Ovary (tissue), 3 donors: ENCODE results near the gene THSD4.

Source experiments
- CTCF ChIP-seq, 3 donors: fragments of 450-650 bp in 2 of 3; fragments of 200-600 bp in 1 of 3; IDR thresholded peaks; one replicate each; pipeline versions ENCODE4 v1.5.1 to v1.8.0; 2016 to 2022; ENCODE audit warnings: antibody characterized with exemption in 3 of 3, mild to moderate bottlenecking in 1 of 3
- EP300 ChIP-seq: sonication (generic); formaldehyde crosslinking; IDR thresholded peaks from one replicate; pipeline ENCODE4 v1.6.1; 2017; ENCODE audit warnings: antibody characterized with exemption
- donor health status: DM: no; HTN: no; CAD: no.

- TF ChIP-seq EP300 (no peak), CTCF (IDR thresholded peaks at IDR 0.05) (no peak)
Measured at GRCh38 chr15:71275098-71275497, 159.8 kb downstream of the THSD4 start.
